ENCODE data around the gene PARN. TPM values are rescaled to one million over a fixed set of nuclear protein-coding genes. Genes with fewer than 3 reads are reported as not detected.
"Not testable (repeated sequence)": the region's sequence is repeated elsewhere in the genome, so short reads cannot be mapped to it uniquely, and the experiment has no call there.

PARN gene
- total RNA-seq, 1 donor from 2014 or later = 19.9 TPM

DNA sequence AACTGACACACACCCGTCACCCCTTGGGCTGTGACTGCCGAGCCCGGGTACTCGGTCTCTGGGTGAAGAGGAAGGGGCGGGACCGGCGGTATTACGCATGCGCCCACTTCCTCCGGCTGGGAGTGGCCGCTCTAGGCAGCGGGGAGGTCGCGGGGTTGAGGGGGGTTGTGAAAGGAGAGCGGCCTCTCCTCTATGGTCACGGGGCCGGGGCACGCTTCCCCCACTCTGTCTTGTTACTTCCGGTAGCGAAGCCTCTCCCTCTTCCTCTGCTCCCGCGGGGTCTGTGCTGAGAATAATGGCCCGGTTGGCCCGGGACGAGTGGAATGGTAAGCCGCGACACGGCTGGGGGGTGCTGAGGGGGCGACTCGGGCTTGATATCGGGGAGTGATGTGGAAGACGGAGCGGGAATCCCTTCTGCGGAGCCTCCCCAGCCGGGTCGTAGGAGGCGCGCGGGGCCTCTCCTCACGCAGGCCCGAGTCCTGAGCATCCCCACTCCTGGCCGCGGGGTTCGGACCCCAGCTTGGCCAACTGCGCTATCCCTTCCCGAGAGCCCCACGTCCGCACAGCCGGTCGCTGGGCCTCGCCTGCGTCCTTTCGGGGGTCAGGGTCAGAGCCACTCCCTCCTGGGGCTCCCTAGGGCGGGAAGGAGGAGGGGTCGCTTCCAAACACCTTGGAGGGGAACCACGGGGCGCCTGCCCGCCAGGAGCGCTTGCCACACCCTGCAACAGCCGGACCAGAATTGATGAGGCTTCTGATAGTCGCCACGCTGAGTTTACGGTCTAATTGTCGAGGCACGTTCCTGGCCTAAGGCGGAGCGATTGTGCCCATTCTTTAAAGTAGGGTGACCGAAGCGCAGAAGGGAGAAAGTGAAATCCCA lies 2.9 kb upstream of the PARN start, which contains the start of gene BFAR:
BFAR (plus strand) TSS at position 259 of the 877 bp plus-strand sequence. CDS start 11,396 bp downstream, outside the sequence.
- peak; percentile 87 for DNase-seq (ENCODE audit: low read depth, low spot score)

DNA sequence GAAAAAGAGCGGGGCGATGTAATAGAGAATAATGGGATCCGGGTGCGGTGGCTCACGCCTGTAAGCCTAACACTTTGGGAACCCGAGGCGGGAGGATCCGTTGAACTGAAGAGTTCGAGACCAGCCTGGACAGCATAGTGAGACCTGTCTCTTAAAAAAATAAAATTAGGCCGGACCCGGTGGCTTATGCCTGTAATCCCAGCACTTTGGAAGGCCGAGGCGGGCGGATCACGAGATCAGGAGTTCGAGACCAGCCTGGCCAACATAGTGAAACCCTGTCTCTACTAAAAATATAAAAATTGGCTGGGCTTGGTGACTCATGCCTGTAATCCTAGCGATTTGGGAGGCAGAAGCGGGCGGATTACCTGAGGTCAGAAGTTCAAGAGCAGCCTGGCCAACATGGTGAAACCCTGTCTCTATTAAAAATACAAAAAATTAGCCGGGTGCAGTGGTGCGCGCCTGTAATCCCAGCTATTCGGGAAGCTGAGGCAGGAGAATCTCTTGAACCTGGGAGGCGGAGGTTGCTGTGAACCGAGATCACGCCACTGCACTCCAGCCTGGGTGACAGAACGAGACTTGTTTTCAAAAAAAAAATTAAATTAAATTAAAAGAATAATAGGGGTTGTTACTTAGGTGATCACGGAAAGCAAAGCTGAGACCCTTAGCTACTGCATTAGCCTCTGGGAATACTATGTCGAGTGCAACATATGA lies 715 bp upstream of the PARN start:
- not testable (repeated sequence) for DNase-seq (ENCODE audit: low read depth, low spot score)

DNA sequence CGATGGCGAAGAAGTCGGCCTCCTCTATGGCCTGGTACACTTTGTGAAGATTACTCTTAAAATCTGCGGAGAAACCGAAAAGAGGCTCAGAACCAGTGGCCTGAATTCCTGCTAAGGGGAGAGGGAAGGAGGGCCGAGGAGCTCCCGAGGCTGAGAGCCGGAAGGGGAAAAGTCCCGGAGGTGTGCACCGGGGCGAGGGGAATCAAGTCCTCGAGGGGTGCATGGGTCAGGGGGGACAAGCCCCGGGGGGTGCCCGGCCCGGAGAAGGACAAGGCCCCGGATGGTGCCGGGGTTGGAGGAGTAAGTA lies 495 bp downstream of the PARN start:
- no peak for DNase-seq (ENCODE audit: low read depth, low spot score)

DNA sequence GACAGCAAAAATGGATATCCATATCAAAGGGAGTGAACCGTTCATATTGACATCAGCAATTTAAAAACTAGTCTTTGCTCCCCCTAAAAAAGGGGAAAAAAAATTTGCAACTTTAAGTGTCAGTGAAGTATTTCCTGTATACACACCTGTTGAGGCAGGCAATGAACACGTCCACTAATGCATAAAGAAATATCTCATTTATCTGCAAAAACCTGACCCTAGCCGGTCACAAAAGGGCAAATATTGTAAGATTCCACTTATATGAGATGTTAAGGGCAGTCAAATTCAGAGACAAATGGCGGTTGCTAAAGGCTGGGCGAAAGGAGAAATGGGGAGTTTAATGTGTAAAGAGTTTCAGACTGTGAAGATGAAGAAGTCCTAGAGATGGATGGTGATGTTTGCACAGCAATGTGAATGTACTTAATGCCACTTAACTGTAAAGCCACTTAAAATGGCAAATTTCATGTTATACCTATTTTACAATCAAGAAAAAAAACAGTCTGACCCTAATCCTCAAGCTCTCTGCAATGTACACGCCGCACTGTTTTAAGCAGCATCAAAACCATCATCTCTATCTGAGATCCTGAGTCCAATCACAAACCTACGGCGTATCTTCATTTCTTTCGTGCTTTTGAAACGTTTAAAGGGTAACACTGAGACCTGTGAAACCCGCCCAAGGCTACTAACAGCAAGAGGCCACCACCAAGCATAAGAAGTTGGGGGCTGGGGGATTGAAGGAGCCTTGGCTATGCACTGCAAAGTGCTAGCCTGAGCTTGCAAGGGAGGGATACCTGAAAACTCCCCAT lies 1.1 kb downstream of the PARN start:
- no peak for DNase-seq (ENCODE audit: low read depth, low spot score)

DNA sequence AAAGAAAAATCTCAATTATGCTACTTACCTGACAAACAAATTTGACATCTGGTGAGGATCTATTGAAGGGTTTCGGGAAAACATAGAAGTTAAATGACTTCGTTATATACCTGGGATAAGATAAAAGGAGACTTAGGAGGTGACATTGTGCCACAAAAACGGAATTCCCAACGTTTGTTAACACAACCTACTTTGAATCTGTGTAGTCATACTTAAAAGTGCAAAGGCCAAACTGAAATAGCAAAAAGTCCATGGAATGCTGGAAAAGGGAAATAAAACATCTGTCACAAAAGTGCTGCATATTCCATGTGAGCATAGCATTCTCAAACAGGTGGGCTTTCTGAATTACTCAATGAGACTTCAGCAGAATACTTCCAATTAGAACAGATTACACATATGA lies 3.0 kb downstream of the PARN start:
- no peak for DNase-seq (ENCODE audit: low read depth, low spot score)

DNA sequence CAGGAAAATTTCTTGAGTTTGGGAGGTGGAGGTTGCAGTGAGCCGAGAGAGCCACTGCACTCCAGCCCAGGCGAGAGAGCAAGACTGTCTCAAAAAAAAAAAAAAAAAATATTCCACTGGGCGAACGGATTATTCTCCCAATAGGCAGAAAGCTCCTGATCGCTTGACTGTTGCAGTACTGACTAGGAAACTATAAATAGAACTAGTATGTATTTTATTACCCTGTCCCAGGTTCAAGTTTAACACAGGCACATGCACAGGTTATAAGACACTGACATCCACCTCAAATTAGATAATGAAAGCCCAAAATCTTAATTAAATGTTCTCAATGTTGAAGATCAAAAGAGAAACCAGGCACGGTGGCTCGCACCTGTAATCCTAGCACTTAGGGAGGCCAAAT lies 11.5 kb downstream of the PARN start:
- no peak for DNase-seq (ENCODE audit: low read depth, low spot score)

DNA sequence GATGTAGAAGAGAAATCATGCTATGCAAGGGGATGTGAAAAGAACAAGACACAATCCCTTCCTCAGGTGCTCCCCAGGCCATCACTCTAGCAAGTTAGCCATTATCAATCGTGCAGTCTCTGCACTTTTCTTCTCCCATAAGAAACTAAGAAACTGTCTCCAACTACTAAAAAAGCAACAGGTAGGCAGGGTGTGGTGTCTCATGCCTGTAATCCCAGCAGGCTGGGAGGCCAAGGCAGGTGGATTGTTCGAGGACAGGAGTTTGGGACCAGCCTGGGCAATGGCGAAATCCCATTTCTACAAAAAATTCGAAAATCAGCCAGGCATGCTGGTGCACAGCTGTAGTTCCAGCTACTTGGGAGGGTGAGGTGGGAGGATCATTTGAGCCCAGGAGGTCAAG lies 13.8 kb downstream of the PARN start:
- DNase-seq (ENCODE audit: low read depth, low spot score) = no peak

DNA sequence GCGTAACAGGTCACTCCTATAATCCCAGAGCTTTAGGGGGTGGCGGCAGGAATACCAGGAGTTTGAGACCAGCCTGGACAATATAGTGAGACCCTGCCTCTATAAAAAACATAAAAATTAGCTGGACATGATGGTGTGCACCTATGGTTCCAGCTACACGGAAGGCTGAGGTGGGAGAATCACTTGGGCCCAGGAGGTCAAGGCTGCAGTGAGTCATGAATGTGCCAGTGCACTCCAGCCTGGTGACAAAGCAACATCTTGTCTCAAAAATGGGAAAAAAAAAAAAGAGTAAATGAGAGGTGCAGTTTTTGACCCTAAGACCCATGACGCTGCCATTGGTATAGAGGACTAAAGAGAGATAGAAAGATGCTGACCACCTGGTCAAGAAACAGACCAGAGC lies 16.1 kb downstream of the PARN start:
- no peak for DNase-seq (ENCODE audit: low read depth, low spot score)

DNA sequence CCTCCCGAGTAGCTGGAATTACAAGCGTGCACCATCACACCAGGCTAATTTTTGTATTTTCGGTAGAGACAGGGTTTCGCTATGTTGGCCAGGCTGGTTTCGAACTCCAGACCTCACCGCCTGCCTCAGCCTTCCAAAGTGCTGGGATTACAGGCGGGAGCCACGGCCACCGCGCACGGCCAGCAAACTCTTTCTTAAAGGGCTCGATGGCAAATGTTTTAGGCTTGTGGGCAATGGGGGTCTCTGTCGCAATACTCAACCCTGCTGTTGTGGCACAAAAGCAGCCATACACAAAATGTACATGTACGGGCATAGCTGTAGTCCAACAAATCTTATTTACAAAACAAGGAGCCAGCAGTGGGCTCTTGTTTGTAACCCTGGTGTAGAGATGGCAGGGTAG lies 18.4 kb downstream of the PARN start:
- no peak for DNase-seq (ENCODE audit: low read depth, low spot score)

DNA sequence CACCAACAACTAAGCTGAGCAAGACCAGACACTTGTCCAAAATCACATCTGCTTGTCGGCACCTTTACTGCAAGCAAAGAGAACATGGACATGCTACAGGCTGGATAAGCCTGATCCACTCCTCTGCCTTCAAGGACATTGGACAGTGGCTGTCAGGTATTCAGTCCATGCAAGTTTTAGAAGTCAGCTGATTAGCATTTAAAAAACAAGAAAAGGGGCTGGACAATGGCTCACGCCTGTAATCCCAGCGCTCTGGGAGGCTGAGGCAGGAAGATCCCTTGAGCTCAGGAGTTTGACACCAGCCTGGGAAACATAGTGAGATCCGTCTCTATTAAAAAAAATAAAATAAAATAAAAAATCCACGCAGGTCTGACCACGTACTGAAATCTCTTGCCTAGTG lies 20.3 kb downstream of the PARN start:
- no peak for DNase-seq (ENCODE audit: low read depth, low spot score)

DNA sequence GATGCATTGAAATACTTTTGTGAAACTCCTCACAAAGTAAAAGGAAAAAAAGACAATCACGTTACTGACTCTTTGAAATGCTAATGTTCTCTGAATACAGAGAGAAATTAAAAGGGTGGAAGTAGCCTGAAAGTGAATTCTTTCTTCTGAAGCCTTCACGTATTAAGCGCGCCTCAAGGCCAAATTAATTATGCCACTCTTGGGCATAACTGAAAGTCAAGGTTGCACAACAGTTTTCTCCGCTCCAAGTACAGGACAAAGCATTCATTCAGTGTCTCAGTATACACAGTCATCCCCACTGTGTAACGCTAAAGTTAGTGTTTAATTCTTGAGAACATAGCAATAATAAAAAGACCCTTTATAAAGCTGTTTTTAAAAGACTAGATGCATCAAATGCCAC lies 21.5 kb downstream of the PARN start:
- DNase-seq (ENCODE audit: low read depth, low spot score) = no peak

DNA sequence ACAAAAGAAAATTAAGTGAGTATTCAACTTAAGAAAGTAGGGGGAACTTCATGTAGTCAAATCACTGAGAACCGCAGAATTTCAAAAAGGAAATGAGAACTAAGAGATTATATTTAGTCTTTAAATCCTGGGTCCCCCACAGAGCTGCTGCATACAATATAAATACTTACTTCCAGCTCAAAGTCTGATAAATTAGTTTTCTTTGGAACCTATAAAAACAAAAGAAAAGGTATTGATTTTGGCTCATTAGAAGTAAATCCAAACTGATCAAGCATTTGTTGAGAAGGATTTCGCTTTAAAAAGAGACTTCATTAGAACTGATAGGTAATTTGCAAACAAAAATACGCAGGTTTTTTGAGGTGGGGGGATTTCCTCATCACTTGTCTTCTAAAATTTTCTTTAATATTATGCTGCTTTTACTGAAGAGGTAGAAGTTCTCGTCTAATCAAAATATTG lies 21.9 kb downstream of the PARN start:
- no peak for DNase-seq (ENCODE audit: low read depth, low spot score)

DNA sequence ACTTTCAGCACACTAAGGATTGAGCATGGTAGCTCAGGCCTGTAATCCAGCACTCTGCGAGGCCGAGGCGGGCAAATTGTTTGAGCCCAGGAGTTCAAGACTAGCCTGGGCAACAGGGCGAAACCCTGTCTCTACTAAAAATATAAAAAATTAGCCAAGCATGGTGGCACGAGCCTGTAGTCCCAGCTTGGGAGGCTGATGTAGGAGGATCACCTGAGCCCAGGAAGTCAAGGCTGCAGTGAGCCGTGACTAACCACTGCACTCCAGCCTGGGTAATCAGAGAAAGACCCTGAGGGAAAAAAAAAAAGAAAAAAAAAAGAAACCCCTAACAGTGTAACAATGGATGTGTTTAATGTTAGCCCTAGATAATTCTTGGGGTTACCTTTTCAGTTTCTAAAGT lies 24.0 kb downstream of the PARN start:
- no peak for DNase-seq (ENCODE audit: low read depth, low spot score)

DNA sequence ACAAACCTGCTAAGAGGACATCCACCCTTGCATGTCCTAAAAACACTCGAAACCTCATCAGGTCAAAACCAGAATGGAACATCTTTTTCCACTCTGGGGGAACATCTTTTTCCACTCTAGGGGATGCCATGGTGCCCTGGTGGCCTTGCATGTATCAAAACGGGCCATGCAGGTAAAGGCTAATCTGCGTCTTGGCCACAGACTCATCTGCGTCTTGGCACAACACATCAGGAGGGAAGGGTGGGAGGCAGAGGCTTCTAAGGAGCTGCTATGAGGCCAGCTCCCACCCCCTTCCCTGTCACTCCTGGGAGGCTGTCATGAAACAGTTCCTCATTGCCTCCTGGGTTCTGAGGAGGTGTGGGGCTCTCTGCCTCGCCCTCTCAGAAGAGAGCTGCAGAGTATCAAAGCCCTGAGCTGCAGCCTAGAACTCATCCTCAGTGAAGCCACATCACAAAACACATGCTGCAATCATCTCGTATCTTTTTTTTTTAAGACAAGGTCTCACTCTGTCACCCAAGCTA lies 27.6 kb downstream of the PARN start:
- no peak for DNase-seq (ENCODE audit: low read depth, low spot score)

DNA sequence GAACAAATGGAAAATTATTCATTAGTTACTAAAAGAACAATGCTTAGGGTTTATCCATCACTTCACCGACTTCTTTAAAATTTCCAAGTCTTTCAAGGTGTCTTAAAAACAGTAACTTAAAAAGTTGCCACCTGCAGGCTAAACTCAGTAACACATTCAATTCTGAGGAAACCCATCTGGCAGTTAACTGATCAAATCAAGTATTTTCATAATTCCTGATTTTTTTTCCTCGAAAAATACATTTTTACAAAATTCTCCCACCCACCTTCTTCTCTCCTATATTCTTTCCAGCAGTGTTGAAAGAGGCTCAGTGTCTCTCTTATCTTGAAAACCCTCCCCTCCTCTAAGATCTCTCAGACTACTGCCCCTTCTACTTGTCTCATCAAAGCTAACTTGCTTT lies 29.9 kb downstream of the PARN start:
- no peak for DNase-seq (ENCODE audit: low read depth, low spot score)

DNA sequence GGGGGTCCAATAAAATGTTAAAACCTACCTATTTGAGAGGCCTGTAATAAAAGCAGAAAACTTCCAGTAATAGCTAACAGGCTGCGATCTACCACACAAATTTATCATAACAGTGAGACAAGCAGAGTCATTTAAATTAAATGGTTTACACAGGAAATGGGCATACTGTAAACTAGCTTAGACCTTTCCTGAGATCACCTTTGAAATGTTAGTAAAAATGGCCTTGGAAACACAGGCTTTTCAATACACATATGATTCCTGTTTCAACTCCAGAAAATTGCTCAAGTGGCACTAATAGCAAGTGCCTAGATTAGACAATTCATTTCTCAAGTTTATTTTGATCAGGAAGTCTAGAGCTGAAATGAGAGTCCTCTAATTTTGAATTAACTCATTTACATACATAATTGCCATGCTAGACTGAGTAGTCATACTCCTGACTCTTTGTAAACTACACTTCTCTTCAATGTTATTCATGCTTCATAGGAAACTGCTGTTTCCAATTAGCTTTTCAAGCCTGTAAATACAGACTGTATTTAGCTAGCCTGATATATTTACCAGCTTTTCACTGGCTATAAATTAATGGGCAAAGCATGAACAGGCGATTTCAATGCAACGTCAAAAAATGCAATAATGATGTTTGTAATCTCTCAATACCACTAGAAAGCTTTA lies 43.3 kb downstream of the PARN start:
- no peak for DNase-seq (ENCODE audit: low read depth, low spot score)

DNA sequence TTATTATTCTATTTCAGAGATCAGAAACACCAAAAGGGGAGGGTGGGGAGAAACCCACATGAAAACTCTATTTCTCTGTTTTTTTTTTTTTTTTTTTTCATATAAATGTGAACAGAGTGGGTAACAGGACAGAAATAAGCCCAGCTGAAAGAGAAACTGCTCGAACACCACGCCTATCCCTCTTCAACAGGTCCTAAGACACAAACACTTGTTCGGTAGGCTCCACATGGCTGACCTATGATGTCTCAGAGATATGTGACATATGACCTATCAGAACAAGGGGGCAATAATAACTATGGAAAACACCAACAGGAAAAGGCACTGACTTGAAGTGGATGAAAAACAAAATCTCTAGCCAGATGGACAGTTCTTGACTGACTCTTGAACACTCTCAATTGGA lies 44.8 kb downstream of the PARN start:
- no peak for DNase-seq (ENCODE audit: low read depth, low spot score)

DNA sequence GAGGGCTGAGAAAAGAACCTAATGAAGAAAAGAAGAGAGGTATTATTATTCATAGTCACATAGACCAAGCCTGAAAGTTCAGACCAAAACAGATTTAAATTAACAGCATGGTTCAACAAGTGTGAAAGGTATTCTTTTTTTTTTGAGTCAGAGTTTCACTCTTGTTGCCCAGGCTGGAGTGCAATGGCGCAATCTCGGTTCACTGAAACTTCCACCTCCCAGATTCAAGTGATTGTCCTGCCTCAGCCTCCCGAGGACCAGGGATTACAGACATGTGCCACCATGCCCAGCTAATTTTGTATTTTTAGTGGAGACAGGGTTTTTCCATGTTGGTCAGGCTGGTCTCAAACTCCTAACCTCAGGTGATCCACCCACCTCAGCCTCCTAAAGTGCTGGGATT lies 49.1 kb downstream of the PARN start:
- DNase-seq (ENCODE audit: low read depth, low spot score) = not testable (repeated sequence)

DNA sequence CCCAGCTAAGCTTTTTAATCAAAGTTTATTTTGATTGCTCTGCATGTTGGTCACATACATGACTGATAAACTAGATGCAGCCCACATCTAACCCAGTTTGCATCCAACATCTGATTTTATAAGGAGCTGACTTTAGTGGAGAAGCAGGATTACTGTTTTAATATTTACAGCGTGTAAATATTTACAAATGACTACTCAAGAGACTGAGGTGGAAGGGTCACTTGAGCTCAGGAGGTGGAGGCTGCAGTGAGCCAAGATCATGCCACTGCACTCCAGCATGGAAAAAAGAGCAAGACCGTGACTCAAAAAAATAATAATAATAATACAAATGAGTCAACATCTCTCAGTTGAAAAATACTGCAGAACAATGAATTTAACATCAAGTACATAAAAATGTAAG lies 50.8 kb downstream of the PARN start:
- no peak for DNase-seq (ENCODE audit: low read depth, low spot score)

DNA sequence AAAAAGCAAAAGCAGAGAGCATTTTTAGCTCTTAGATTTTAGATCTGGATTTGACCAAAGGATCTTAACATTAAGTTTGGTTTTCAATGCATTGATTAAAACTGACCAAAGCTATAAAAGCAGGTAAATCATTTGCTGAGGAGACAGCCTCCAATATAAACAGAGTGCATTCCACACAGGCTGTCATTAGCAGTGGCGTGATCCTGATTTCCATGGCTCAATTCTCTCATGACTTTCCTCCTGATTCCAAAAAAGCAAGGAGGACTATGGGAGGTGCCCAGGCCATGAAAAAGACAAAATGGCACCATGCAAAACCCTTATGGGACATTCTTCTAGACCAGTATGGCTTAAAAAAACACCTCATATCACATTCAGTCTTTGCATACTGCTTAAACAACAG lies 53.5 kb downstream of the PARN start:
- no peak for DNase-seq (ENCODE audit: low read depth, low spot score)

DNA sequence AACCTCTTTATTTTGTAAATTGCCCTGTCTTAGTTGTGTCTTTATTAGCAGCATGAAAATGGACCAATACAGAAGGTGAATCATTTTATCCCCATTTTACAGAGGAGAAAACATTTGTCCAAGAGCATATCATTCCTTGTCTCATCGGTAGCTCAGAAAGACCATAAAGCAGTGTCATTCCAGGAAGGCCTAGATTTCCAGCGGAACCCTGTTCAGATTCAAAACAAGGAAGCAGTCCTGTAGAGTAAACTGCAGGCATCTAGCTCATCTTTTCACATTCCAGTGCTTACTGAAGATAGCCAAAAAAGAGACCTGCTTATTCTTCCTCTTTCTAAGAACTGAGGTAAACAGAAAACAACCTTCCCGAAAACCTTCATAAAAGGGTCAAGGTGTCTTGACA lies 54.0 kb downstream of the PARN start:
- no peak for DNase-seq (ENCODE audit: low read depth, low spot score)
